GM10248 (cell line): ENCODE measurements around the gene SPATA31E1.

ENCODE experiments used
- CTCF ChIA-PET: fragments of 300-600 bp; sonication (Branson Sonifier 250); formaldehyde crosslinking; extraction: SDS; loops from one replicate; lab custom pipeline; 2021; ENCODE audit warnings: antibody characterized with exemption; lab: Yijun Ruan, JAX
- POLR2A ChIA-PET: fragments of 350-650 bp; sonication (Branson Sonifier 250); formaldehyde crosslinking; extraction: SDS; loops from one replicate; lab custom pipeline; 2020; ENCODE audit warnings: antibody characterized with exemption; lab: Yijun Ruan, JAX
- DNase-seq: peaks from one replicate; pipeline ENCODE4 v3.0.0; 2012; ENCODE audit errors: extremely low spot score
- CTCF ChIP-seq: IDR thresholded peaks from 2 replicates; pipeline ENCODE4 v1.5.1; 2012; ENCODE audit warnings: mild to moderate bottlenecking, low read depth; ENCODE audit errors: extremely low read depth, missing control alignments, control extremely low read depth

SPATA31E1 gene

GRCh38 chr9:87855061-87855460 is 27.6 kb upstream of the SPATA31E1 start:
- no peak for DNase-seq
- POLR2A ChIA-PET: no interaction called here
- CTCF ChIA-PET: no interaction called here
- no peak for TF ChIP-seq CTCF

DNA sequence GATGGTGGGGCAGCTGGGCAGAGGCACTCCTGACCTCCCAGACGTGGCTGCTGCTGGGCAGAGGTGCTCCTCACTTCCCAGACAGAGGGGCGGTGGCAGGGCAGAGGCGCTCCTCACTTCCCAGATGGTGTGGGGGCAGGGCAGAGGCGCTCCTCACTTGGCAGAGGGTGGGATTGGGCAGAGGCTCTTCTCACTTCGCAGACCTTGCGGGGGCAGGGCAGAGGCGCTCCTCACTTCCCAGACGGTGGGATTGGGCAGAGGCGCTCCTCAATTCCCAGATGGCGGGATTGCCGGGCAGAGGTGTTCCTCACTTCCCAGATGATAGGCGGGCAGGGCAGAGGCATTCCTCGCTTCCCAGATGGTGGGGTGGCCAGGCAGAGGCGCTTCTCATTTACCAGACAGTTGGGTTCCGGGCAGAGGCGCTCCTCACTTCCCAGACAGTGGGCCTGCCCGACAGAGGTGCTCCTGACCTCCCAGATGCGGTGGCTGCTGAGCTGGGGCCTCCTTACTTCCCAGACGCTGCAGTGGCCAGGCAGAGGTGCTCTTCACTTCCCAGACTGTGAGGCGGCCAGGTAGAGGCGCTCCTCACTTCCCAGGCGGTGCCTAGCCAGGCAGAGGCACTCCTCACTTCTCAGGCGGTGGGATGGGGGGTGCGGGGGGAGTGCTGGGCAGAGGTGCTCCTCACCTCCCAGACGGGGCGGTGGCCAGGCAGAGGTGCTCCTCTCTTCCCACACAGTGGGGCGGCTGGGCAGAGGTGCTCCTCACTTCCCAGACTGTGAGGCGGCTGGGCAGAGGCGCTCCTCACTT is 25.3 kb upstream of the SPATA31E1 start:
- POLR2A ChIA-PET: no interaction called here
- DNase-seq: no peak
- TF ChIP-seq CTCF: no peak
- CTCF ChIA-PET: interaction anchor here (0.8 kb wide), 1 partner anchor 22 kb away, joined by 3 read pairs; no protein-coding TSS in a partner anchor

GRCh38 chr9:87857948-87858335 is 24.7 kb upstream of the SPATA31E1 start:
- POLR2A ChIA-PET: no interaction called here
- CTCF ChIA-PET: interaction anchor here (0.8 kb wide), 1 partner anchor 21 kb away, joined by 3 read pairs; no protein-coding TSS in a partner anchor
- DNase-seq: no peak
- no peak for TF ChIP-seq CTCF

- ChIA-PET POLR2A (no interaction called here), CTCF (no interaction called here)
- TF ChIP-seq CTCF: no peak
- DNase-seq: no peak
Observed at GRCh38 chr9:87859137-87859536, 23.5 kb upstream of the SPATA31E1 start.

DNA sequence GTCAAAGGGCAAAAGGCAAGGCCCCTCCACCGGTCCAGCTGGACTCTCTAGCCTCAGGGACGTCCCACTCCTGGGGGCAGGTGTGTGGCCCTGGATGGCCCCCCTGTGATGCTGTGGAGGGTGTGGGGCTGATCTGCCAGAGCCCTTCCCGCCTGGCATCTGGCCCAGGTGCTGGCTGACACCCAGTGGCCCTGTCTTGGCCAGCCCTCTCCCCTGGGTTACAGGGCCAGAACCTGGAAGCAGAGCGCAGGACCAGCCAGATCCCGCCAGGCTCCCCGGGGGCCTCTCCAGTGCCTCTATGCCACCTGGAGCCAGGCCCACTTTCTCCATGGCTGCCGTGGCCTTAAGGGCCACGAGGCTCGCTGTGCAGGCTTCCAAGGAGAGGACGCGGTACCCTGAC is 22.9 kb upstream of the SPATA31E1 start:
- CTCF ChIA-PET: no interaction called here
- POLR2A ChIA-PET: no interaction called here
- DNase-seq: no peak
- TF ChIP-seq CTCF: no peak

GRCh38 chr9:87861332-87861731 is 21.3 kb upstream of the SPATA31E1 start:
- ChIA-PET CTCF (no interaction called here), POLR2A (no interaction called here)
- no peak for TF ChIP-seq CTCF
- DNase-seq: no peak
